WTC11 (cell line): ENCODE measurements around the gene ERVK3-1. TPM values are rescaled to one million over a fixed set of nuclear protein-coding genes. Genes with fewer than 3 reads are reported as not detected.

Experiments
- ARID4B ChIP-seq: sonication (generic); formaldehyde crosslinking; IDR thresholded peaks from 2 replicates; pipeline ENCODE4 v1.8.0; 2023; ENCODE audit warnings: missing genetic modification reagents, mild to moderate bottlenecking, borderline replicate concordance
- ATF1 ChIP-seq: sonication (generic); formaldehyde crosslinking; IDR thresholded peaks from 2 replicates; pipeline ENCODE4 v1.8.1; 2023; ENCODE audit warnings: mild to moderate bottlenecking, moderate library complexity, missing genetic modification reagents
- E2F5 ChIP-seq: sonication (generic); formaldehyde crosslinking; IDR thresholded peaks from 2 replicates; pipeline ENCODE4 v1.8.1; 2022; ENCODE audit warnings: mild to moderate bottlenecking, moderate library complexity, missing genetic modification reagents
- EMX1 ChIP-seq: fragments of 250-450 bp; sonication (Bioruptor Pico); IDR thresholded peaks from 2 replicates; pipeline ENCODE4 v1.8.0; 2021; ENCODE audit warnings: mild to moderate bottlenecking
- ERG ChIP-seq: fragments of 250-450 bp; sonication (Bioruptor Pico); IDR thresholded peaks from 2 replicates; pipeline ENCODE4 v1.8.0; 2021; ENCODE audit warnings: mild to moderate bottlenecking
- ETV6 ChIP-seq: sonication (generic); formaldehyde crosslinking; IDR thresholded peaks from 2 replicates; pipeline ENCODE4 v1.8.1; 2022; ENCODE audit warnings: mild to moderate bottlenecking, missing genetic modification reagents
- GABPB1 ChIP-seq: sonication (generic); formaldehyde crosslinking; IDR thresholded peaks from 2 replicates; pipeline ENCODE4 v1.8.1; 2023; ENCODE audit warnings: mild to moderate bottlenecking, missing genetic modification reagents
- HMGA2 ChIP-seq: fragments of 250-450 bp; sonication (Bioruptor Pico); IDR thresholded peaks from 2 replicates; pipeline ENCODE4 v1.4.0; 2021; ENCODE audit warnings: mild to moderate bottlenecking, moderate library complexity
- IRF2 ChIP-seq: sonication (generic); formaldehyde crosslinking; IDR thresholded peaks from 2 replicates; pipeline ENCODE4 v1.8.0; 2022; ENCODE audit warnings: low read depth, missing genetic modification reagents, borderline replicate concordance
- KAT7 ChIP-seq: sonication (generic); formaldehyde crosslinking; IDR thresholded peaks from 2 replicates; pipeline ENCODE4 v1.8.1; 2023; ENCODE audit warnings: missing genetic modification reagents, mild to moderate bottlenecking, borderline replicate concordance
- NFATC4 ChIP-seq: fragments of 250-450 bp; sonication (Bioruptor Pico); IDR thresholded peaks from 2 replicates; pipeline ENCODE4 v1.9.0; 2021; ENCODE audit warnings: mild to moderate bottlenecking
- SMAD3 ChIP-seq: sonication (generic); formaldehyde crosslinking; IDR thresholded peaks from 2 replicates; pipeline ENCODE4 v1.8.0; 2022; ENCODE audit warnings: missing genetic modification reagents, mild to moderate bottlenecking, borderline replicate concordance
- SMAD4 ChIP-seq: sonication (generic); formaldehyde crosslinking; IDR thresholded peaks from 2 replicates; pipeline ENCODE4 v1.8.0; 2022; ENCODE audit warnings: mild to moderate bottlenecking, missing genetic modification reagents
- ZBTB21 ChIP-seq: sonication (generic); formaldehyde crosslinking; IDR thresholded peaks from 2 replicates; pipeline ENCODE4 v1.8.1; 2023; ENCODE audit warnings: mild to moderate bottlenecking, missing genetic modification reagents, borderline replicate concordance
- ZNF232 ChIP-seq: sonication (generic); formaldehyde crosslinking; IDR thresholded peaks from 2 replicates; pipeline ENCODE4 v1.8.0; 2022; ENCODE audit warnings: mild to moderate bottlenecking, missing genetic modification reagents
- ZNF396 ChIP-seq: fragments of 250-450 bp; sonication (Bioruptor Pico); IDR thresholded peaks from 2 replicates; pipeline ENCODE4 v1.8.0; 2021; ENCODE audit warnings: mild to moderate bottlenecking, moderate library complexity, borderline replicate concordance
- total RNA-seq: library from RNA; stranded (reverse); gene quantifications from 3 replicates; pipeline ENCODE4 v1.2.3, GENCODE V29; 2021
- TF ChIP-seq, protein P1 (sequence below): sonication (generic); formaldehyde crosslinking; IDR thresholded peaks from 2 replicates; pipeline ENCODE4 v1.8.1; 2023; ENCODE audit warnings: mild to moderate bottlenecking, missing genetic modification reagents, borderline replicate concordance
- TF ChIP-seq, protein P2 (sequence below): sonication (generic); formaldehyde crosslinking; IDR thresholded peaks from 2 replicates; pipeline ENCODE4 v1.8.0; 2022; ENCODE audit warnings: mild to moderate bottlenecking, missing genetic modification reagents

The ERVK3-1 gene
- total RNA-seq, 1 experiment from 2014 or later, result 26.0 TPM

GRCh38 chr19:58279042-58279924 lies 25.9 kb upstream of the ERVK3-1 start (continued):
- TF ChIP-seq ZNF232 (CRISPR knock-in tag) (0 out of 2 replicates have a peak, but pooled peaks have one; percentile 58), KAT7 (CRISPR knock-in tag) (peak; percentile 79; the same call in 1 of the 2 replicates), GABPB1 (CRISPR knock-in tag) (peak; percentile 26; the same call in 1 of the 2 replicates), ATF1 (CRISPR knock-in tag) (0 out of 2 replicates have a peak, but pooled peaks have one; percentile 61), NFATC4 (no peak), SMAD4 (CRISPR knock-in tag) (no peak), ZBTB21 (no peak), ETV6 (CRISPR knock-in tag) (0 out of 2 replicates have a peak, but pooled peaks have one; percentile 49), ERG (CRISPR knock-in tag) (peak; percentile 65; the same call in 1 of the 2 replicates), HMGA2 (CRISPR knock-in tag) (0 out of 2 replicates have a peak, but pooled peaks have one; percentile 21), E2F5 (CRISPR knock-in tag) (peak; percentile 41; the same call in 1 of the 2 replicates), EMX1 (0 out of 2 replicates have a peak, but pooled peaks have one; percentile 38), IRF2 (CRISPR knock-in tag) (no peak), ZNF396 (CRISPR knock-in tag) (no peak), ARID4B (CRISPR knock-in tag) (0 out of 2 replicates have a peak, but pooled peaks have one; percentile 17), SMAD3 (CRISPR knock-in tag) (0 out of 2 replicates have a peak, but pooled peaks have one; percentile 51)
- TF ChIP-seq, protein P1, sequence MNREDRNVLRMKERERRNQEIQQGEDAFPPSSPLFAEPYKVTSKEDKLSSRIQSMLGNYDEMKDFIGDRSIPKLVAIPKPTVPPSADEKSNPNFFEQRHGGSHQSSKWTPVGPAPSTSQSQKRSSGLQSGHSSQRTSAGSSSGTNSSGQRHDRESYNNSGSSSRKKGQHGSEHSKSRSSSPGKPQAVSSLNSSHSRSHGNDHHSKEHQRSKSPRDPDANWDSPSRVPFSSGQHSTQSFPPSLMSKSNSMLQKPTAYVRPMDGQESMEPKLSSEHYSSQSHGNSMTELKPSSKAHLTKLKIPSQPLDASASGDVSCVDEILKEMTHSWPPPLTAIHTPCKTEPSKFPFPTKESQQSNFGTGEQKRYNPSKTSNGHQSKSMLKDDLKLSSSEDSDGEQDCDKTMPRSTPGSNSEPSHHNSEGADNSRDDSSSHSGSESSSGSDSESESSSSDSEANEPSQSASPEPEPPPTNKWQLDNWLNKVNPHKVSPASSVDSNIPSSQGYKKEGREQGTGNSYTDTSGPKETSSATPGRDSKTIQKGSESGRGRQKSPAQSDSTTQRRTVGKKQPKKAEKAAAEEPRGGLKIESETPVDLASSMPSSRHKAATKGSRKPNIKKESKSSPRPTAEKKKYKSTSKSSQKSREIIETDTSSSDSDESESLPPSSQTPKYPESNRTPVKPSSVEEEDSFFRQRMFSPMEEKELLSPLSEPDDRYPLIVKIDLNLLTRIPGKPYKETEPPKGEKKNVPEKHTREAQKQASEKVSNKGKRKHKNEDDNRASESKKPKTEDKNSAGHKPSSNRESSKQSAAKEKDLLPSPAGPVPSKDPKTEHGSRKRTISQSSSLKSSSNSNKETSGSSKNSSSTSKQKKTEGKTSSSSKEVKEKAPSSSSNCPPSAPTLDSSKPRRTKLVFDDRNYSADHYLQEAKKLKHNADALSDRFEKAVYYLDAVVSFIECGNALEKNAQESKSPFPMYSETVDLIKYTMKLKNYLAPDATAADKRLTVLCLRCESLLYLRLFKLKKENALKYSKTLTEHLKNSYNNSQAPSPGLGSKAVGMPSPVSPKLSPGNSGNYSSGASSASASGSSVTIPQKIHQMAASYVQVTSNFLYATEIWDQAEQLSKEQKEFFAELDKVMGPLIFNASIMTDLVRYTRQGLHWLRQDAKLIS (CRISPR knock-in tag), result no peak
- TF ChIP-seq, protein P2, sequence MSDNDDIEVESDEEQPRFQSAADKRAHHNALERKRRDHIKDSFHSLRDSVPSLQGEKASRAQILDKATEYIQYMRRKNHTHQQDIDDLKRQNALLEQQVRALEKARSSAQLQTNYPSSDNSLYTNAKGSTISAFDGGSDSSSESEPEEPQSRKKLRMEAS, result peak; percentile 87
